CD4-positive, alpha-beta T cell treated with Interleukin-15 for 1 hour (primary cell): ENCODE measurements around the gene OR51G2.
"Not testable (repeated sequence)": the region's sequence is repeated elsewhere in the genome, so short reads cannot be mapped to it uniquely, and the experiment has no call there.

Source experiments
- DNase-seq: peaks from one replicate; pipeline ENCODE4 v3.0.0-alpha.2; 2020

OR51G2 gene, protein sequence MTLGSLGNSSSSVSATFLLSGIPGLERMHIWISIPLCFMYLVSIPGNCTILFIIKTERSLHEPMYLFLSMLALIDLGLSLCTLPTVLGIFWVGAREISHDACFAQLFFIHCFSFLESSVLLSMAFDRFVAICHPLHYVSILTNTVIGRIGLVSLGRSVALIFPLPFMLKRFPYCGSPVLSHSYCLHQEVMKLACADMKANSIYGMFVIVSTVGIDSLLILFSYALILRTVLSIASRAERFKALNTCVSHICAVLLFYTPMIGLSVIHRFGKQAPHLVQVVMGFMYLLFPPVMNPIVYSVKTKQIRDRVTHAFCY

DNA sequence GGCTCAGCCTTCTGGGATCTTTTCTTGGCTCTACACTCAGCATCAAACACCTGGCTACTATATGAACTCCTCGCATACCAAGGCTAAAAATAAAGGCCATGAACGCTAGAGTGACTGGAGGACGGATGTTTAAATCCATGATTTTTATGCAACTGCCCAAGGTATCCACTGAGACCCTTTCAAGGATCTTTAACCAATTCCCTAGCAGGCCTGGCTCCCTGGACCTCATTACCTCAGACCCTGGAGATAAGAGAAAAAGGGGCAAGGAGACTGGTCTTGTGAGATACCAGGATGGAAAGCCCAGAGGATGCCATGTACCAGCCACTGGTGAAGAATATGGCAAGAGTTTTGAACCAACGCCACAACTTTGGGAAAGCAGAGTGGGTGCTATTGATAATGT, at the start of gene OR51G2:
Gene OR51G2 (minus strand): TSS at position 101 of the 400 bp plus-strand sequence. CDS start 3,687 bp downstream, outside the sequence.
- no peak for DNase-seq

DNA sequence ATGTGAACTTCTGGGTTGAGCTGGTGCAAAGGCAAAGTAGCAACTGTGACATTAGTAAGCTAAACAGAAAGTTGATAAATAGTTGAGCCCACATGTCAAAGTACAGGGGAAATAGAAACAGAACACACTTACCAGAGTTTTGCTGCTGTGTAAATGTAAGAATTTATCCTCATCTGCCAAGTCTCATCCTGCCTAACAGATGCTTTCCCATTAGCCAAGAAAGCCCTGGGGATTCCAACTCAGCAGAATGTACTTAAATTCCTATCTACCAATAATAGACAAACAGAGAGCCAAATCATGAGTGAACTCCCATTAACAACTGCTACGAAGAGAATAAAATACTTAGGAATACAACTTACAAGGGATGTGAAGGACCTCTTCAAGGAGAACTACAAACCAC, 43.7 kb upstream of the OR51G2 start:
- no peak for DNase-seq

DNA sequence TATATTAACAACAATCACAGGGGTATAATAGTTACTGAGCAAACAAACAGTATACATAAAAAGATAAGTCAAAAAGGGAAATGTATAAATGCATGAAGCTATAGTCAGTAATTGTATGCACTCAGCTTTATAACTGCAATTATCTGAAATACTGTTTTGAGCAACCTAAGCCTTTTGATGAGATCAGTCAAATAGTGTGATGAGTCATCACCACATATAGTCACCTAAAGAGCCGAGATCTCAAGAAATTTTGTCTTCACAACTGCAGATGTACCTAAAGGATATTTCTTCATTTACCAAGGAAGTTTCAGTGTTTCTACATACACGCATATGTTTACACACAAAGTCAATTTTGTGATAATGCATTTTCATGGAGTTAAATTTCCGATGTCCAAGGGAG, 41.7 kb upstream of the OR51G2 start:
- DNase-seq: no peak

DNA sequence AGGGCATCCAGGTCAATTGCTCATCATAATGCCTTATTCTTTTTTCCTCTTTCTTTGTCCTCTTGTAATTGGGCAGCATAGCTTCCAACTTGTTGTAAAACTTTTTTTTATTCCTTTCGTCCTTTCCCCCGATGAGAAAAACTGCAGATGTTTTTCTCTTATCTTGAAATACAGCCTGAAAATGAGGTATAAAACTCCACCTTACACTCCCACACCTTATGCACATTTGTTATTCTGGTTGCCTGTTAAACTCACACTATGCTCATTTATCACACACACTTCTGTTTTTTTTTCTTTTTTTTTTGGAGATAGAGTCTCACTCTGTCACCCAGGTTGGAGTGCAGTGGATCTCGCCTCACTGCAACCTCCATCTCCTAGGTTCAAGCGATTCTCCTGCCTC, 38.2 kb upstream of the OR51G2 start:
- DNase-seq: no peak

DNA sequence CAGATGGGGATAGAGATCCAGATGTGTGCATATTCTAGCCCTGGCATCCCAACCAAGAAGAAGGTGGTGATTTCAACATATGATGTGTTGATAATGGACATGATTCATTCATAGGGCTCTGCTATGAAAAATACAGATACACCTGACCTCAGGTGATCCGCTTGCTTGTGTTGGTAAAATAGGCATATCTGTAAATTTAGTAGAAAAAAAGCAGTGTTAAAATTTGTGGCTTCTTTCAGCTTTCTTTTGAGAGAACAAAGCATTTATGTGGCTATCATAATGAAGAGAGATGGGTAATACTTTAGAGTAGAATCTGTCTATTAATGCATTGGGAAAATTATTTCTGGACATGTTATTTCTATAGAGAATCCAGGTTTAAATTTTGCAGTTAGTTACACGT, 36.5 kb upstream of the OR51G2 start, which contains the start of gene OR51A2:
Gene OR51A2 (minus strand): TSS at position 101 of the 400 bp plus-strand sequence. CDS start 0 bp downstream, at position 101.
- DNase-seq: not testable (repeated sequence)

DNA sequence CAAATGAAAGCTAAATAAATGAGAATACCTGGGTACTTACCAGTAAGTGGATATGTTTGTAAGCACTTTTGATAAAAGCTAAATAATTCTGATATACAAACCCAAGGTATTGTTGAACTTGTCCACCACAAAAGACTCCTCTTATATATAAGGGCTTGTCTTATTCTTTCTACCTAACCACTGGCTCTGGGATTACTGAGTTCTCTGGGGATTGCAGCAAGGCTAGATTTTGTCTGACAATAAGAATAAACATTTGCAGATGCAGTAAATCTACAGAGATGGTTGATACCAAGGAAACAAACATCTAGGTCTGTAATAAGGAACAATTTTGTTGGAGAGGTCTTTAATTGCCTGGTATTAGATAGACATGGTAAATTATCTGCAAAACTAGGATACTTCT, 28.4 kb upstream of the OR51G2 start, which contains the start of gene OR51A4:
Gene OR51A4 (minus strand): TSS at position 101 of the 400 bp plus-strand sequence. CDS start 505 bp downstream, outside the sequence.
- no peak for DNase-seq

DNA sequence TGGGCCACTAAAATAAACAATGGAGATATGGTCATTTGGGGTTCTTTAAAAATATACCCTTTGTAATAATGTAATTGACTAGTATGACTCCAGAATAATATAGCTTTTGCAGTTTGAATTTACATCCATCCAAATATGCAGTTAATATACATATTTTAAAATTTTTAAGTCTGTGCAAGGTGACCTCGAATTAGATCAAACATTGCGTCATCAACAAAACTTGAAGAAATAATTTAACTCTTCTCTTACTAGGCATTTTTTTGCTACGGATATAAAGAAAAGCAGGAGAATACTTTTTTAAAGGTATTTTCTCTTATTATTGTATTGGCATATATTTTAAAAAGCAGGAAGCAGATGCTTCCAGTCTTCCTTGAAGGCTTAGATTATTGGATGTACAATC, 17.6 kb upstream of the OR51G2 start:
- no peak for DNase-seq

DNA sequence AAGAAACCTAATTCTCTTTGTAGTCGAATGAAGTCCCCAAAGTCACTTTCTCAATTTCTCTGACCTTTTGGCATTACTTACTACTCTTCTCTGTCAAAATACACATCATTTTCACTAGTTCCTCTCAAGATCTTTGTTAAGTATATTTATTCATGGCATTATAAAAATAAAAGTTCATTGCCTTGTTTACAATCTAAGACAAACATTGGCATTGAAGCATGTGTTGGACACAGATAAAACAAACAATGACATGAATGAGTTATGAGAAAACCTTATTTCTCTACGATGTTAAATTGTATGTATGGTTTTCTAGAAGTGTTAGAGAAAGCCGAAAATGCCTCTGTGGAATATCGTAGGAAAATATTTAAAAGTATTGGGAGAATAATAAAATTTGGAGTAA, 13.6 kb upstream of the OR51G2 start:
- DNase-seq: no peak

DNA sequence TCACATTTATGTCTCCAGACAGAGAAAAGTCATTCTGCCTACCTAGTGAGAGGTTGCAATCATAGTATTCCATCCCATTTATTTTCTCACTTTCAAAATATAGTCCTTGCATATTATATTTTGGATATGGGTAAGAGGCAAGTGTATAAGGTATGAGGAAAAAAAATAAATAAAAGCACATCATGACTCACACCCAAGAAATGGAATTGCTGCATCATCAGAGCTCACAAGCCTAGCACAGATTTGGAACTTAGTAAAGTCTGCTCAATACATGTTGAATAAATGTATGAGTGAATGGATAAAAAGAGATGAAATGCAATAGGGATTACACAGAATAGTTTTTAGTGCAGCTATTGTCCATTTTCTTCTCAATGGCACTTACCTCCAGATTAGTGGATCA, 7.5 kb upstream of the OR51G2 start:
- DNase-seq: no peak

DNA sequence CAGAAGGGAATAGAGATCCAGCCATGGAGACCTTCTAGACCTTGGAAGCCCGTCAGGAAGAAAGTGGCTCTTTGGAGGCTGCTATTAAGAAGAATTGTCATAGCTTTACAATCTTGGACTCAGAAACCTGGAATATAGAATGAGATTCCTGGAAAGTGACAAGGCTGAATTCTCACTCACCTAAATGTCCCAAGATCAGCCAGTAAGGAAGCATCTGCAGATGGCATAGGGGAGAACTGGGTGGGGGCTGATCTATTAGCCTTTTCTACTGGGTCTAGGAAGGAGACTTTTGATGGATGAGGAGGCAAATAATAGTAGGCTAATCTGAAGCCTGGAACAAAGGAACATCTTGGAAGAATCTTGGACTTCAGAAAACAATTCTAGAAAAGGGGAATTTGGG, 5.1 kb upstream of the OR51G2 start, which contains the start of gene OR51G1:
Gene OR51G1 (minus strand): TSS at position 101 of the 400 bp plus-strand sequence. CDS start 0 bp downstream, at position 101.
- no peak for DNase-seq

DNA sequence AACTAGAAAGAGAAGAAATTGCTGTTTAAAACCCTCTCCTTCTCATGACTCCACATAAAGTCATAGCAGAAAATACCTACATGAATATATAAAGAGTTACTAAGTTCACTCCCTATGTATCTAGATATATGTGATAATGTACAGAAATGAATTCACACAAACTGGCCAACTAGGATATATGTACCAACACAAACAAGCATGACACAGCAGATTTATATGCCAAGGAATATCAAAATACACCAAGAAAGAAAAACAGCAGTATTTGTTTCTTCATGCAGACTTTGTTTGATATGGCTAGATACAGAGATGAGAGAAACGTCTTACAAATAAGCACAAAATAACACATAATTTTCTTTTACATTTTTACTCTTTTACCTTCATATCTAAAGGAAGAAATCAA, 3.2 kb upstream of the OR51G2 start:
- DNase-seq: no peak

DNA sequence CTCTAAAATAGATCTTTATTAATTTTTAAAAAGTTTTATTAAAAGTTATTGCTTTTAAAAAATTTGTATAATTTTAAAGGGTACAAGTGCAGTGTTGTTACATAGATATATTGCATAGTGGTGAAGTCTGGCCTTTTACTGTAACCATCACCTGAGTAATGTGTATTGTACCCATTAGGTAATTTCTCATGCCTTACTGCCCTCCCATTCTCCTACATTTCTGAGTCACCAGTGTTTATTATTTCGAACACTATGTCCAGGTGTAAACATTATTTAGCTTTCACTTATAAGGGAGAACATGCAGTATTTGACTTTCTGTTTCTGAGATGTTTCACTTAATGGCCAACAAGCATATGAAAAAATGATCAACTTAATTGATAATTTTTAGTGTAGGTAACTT, 2.6 kb upstream of the OR51G2 start:
- DNase-seq: no peak

DNA sequence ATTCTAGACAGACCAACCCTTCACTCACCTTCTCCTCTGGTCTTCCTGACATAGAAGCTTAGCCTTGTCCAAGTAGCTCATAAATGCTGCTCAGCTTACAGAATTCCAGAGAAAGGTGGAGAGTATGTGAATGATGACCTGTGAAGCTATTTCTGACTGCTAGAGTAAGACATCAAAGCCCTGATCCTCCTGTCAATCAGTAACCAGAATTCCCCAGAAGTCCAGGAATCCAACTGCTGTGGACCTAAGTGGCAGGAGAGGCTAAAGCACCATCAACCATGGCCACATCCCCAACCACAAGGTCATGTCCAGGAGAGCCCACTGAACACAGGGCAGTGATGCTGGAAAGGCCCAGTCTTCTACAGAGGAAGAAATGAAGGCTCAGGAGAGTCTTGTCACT, 2.6 kb downstream of the OR51G2 start:
- no peak for DNase-seq

DNA sequence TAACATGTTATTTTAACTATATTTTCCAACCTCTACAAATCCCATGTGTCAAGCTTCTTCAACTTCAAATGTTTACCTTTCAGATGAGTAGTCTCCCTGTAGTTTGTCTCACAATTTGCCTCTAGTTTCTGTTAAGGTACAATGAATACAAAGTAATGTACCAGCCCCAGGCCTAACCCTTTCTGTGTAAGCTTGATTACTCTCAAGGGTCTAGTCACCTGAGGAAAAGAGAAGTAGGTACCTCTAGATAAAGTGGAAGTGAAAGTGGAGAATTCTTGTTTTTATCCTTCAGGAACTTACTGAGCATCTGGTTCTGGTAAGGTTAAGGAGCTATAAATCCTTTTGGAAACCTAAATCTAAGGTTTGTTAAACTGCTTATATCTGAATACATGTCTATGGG, 15.7 kb downstream of the OR51G2 start, which contains the start of gene OR51A7:
Gene OR51A7 (plus strand): TSS at position 300 of the 400 bp plus-strand sequence. CDS start 3,587 bp downstream, outside the sequence.
- DNase-seq: no peak

DNA sequence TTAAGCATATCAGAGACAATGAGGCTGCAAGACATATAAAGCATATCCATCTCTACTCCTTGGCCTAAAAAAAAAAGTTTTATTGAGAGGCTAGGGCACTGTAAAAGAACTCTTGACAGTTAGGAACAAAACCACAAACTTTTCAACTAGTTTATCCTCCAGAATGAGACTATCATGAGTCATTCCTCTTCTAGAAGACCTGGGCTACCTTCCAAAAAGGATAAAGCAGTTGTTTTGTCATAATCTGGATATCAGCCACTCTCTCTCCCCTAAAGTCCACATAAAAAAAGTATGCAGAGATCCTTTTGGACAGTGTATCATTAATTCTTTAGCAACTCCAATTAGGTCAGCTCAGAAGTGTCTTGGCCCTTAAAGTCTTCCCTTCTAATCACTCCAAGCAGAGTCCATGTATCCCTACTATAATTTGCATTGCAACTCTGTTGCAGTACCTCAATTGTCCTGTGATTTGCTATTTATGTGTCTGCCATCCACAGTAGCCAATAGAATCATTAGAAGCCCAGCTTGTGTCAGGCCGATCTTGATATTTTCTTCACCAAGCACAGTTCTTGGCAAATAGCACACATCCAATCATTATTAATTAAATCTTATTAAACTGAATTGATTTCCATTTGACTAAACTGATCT, 27.0 kb downstream of the OR51G2 start:
- no peak for DNase-seq

DNA sequence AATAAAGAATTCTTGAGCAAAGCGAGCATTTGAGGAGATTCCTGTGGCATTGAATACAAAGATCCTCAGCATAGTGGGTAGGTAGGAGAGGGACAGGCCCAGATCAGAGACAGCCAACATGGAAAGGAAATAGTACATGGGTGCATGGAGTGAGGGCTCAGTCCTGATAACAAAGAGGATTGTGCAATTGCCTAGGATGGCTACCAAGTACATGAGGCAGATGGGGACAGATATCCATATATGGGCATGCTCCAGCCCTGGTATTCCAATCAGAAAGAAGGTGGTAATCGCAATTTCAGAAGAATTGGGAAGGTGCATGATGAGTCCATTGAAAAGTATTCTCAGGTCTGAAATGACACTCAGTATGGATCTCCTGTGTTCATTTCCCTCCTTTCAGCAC, 28.9 kb downstream of the OR51G2 start:
- no peak for DNase-seq

DNA sequence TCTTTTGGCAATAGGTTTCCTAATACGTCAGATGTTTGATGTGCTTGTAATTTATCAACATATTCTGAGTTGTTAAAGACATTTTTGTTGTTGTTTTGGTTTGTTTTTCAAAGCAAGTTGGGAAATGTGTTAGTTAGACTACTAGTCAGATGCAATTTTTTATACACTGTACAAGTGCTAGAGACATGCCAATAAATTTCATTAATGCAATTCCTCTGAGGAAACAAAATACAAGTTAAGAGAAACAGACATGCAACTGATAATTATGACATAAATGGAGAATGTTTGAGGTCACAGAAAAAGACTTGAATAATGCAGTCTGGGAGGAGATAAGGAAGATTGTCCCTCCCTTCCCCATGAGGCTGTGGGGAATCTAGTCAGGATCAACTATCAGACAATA, 31.6 kb downstream of the OR51G2 start:
- DNase-seq: no peak

DNA sequence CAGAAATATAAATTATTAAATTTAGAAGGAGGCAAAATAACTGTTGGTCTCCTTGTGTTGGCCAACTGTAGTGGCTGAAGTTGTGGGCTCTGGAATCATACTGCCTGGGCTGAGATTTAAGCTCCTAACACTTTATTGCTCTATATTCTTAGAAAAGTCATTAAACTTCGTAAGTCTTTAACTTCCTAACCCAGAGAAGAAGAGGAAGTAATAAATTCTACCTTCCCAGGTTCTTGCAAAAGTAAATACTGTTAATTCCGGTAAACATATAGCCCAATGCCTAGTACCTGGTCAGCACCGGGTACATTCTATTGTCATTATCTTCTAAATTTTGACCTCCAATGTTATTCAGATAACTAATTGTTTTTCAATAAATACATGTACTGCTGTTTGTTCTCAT, 33.0 kb downstream of the OR51G2 start:
- DNase-seq: no peak

DNA sequence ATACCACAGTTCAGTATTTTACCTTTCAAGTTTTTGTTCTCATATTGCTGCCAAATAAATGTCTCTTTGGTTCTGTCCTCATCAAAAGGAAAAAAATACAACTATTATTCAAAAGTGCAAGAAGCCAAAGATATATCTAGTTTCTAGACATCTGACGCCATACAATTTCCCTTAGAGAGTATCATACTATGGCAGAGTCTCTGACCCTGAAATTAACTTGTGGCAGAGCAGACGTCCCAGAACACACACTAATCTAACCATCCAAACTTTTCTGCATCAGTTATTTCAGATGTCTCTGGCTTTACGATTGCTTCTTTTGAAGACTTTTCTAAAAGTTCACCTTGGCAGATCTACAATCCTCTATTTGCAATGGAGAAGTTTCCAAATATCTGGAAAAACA, 34.8 kb downstream of the OR51G2 start:
- DNase-seq: no peak

DNA sequence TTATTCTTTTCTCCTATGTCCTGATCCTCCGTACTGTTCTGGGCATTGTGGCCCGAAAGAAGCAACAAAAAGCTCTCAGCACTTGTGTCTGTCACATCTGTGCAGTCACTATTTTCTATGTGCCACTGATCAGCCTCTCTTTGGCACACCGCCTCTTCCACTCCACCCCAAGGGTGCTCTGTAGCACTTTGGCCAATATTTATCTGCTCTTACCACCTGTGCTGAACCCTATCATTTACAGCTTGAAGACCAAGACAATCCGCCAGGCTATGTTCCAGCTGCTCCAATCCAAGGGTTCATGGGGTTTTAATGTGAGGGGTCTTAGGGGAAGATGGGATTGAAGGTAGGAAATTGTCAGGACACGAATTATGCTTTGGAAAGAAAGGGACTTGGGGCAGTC, 36.6 kb downstream of the OR51G2 start:
- DNase-seq: no peak

DNA sequence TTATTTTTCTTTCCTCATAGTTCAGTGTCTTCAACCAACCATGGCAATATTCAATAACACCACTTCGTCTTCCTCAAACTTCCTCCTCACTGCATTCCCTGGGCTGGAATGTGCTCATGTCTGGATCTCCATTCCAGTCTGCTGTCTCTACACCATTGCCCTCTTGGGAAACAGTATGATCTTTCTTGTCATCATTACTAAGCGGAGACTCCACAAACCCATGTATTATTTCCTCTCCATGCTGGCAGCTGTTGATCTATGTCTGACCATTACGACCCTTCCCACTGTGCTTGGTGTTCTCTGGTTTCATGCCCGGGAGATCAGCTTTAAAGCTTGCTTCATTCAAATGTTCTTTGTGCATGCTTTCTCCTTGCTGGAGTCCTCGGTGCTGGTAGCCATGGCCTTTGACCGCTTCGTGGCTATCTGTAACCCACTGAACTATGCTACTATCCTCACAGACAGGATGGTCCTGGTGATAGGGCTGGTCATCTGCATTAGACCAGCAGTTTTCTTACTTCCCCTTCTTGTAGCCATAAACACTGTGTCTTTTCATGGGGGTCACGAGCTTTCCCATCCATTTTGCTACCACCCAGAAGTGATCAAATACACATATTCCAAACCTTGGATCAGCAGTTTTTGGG, 37.2 kb downstream of the OR51G2 start, which contains the start of gene OR51T1:
Gene OR51T1 (plus strand): TSS at position 41 of the 641 bp plus-strand sequence. CDS start 0 bp downstream, at position 41.
- no peak for DNase-seq

DNA sequence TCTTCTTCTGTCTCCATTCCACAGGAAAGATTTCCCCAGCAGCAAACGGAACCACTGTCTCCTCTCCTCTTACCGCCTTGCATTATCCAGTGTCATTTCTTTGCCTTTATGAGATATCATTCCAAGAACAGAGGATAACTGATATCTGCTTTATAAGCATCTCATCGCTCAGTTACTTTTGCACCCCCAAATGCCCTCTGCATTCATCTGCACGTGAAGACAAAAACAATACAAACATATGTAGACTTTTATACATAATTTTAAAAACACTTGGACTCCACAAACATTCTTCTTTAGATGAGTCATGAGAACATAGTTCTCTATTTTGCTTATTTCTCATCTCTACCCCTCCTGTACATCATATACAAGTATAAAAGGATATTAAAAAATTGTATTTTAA, 38.0 kb downstream of the OR51G2 start:
- no peak for DNase-seq

DNA sequence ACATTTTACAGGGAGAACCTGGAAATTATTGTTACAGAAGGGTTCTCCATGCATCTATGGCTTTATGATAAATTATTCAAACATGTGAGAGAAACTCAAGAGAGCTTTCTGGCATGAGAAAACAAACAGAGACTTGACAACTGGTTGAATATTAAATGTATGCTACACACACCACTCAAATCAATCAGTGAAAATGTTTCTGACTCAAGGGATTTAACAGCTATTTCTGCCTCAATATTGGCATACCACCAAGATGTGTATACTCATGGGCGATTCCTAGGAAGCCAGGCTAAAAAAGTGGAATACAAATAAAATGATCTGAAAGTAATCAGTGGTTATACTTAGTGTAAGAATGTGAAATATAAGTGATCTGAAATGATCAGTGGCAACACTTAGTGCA, 53.3 kb downstream of the OR51G2 start:
- no peak for DNase-seq

DNA sequence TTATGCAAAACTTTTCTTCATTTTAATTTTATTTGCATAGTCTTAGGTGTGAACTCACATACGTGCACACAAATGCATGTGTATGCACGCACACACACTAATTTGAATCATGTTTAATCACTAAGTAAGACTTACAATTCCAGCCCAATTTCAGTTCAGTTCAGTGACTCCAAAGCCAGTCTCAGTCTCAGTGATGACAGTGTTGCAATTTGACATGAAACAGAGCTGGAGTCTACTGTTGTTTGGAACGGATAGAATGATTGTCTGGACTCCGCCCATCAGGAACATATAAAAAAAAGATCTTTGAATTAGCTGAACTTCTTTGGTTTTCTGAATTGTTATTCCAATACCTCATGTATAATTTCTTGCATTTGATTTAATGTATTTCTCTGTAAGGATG, 55.3 kb downstream of the OR51G2 start:
- DNase-seq: no peak
